SW 1271 (cell line): ENCODE measurements around the gene LGALS7B.
A peak's percentile ranks its signal among the peaks of the same experiment; 100 is the strongest.
"Not testable (repeated sequence)": the region's sequence is repeated elsewhere in the genome, so short reads cannot be mapped to it uniquely, and the experiment has no call there.

Source experiments
- DNase-seq, 2 experiments: peaks; one replicate each; lab custom pipeline; 2025; lab: John Stamatoyannopoulos, UW

Gene LGALS7B

GRCh38 chr19:38788478-38789243, at the start of gene LGALS7B:
Gene LGALS7B (plus strand): TSS chr19:38789200. CDS start chr19:38789227, 27 bp downstream.
- no peak for DNase-seq

GRCh38 chr19:38739440-38740256, 49.4 kb upstream of the LGALS7B start:
- DNase-seq: no peak

- no peak for DNase-seq
Observed at GRCh38 chr19:38740257-38740592, 48.8 kb upstream of the LGALS7B start.

- DNase-seq: no peak
Observed at GRCh38 chr19:38740932-38741331, 48.1 kb upstream of the LGALS7B start.

GRCh38 chr19:38741670-38742069, 47.3 kb upstream of the LGALS7B start:
- DNase-seq: no peak

- DNase-seq: no peak
Observed at GRCh38 chr19:38742296-38742695, 46.7 kb upstream of the LGALS7B start.

- DNase-seq: no peak
Observed at GRCh38 chr19:38742906-38743305, 46.1 kb upstream of the LGALS7B start.

- DNase-seq: no peak
Observed at GRCh38 chr19:38743394-38744297, 45.4 kb upstream of the LGALS7B start.

GRCh38 chr19:38744298-38744681, 44.7 kb upstream of the LGALS7B start, which contains the start of gene CAPN12:
Gene CAPN12 (minus strand): TSS chr19:38744474. CDS start chr19:38744165, 309 bp downstream.
- DNase-seq: no peak

GRCh38 chr19:38744874-38745273, 44.1 kb upstream of the LGALS7B start:
- DNase-seq: no peak

- no peak for DNase-seq
Observed at GRCh38 chr19:38745316-38745715, 43.7 kb upstream of the LGALS7B start.

- DNase-seq: not testable (repeated sequence)
Observed at GRCh38 chr19:38753783-38754182, 35.2 kb upstream of the LGALS7B start.

GRCh38 chr19:38754196-38754595, 34.8 kb upstream of the LGALS7B start:
- not testable (repeated sequence) for DNase-seq

GRCh38 chr19:38759590-38760003, 29.4 kb upstream of the LGALS7B start:
- no peak for DNase-seq

- not testable (repeated sequence) for DNase-seq
Observed at GRCh38 chr19:38760805-38761517, 28.0 kb upstream of the LGALS7B start.

GRCh38 chr19:38761884-38762389, 27.1 kb upstream of the LGALS7B start:
- DNase-seq: not testable (repeated sequence)

GRCh38 chr19:38763795-38764220, 25.2 kb upstream of the LGALS7B start:
- no peak for DNase-seq

GRCh38 chr19:38765214-38765613, 23.8 kb upstream of the LGALS7B start:
- DNase-seq: no peak

- DNase-seq: no peak
Observed at GRCh38 chr19:38766276-38767047, 22.5 kb upstream of the LGALS7B start.

- peak in 1 of 2 experiments; percentile 13 for DNase-seq
Observed at GRCh38 chr19:38769635-38770211, 19.3 kb upstream of the LGALS7B start.
